Peyer's patch (tissue), 4 donors: Measurements from ENCODE around the gene SPSB2.

Source experiments
- CTCF ChIP-seq, 6 experiments: fragments of 450-650 bp in 4 of 6; fragments of 200-600 bp in 2 of 6; sonication (generic) in 1 of 6; IDR thresholded peaks; one replicate each; pipeline ENCODE4 v1.5.1; 2017 to 2019; ENCODE audit warnings: antibody characterized with exemption in 6 of 6, mild to moderate bottlenecking in 3 of 6, moderate library complexity in 1 of 6
- POLR2A ChIP-seq, 2 donors: fragments of 450-650 bp; IDR thresholded peaks; one replicate each; pipeline ENCODE4 v1.5.1; 2017; ENCODE audit warnings: antibody characterized with exemption in 2 of 2, mild to moderate bottlenecking in 2 of 2, moderate library complexity in 2 of 2

GRCh38 chr12:6872073-6873048 is 742 bp downstream of the SPSB2 start:
- TF ChIP-seq CTCF (IDR thresholded peaks at IDR 0.05) (peak; percentile 73 to 98 (median 96)), POLR2A (IDR thresholded peaks at IDR 0.05) (no peak)
